Epithelial cell of esophagus (primary cell): Measurements from ENCODE around the gene SPIRE2.
"Not testable (repeated sequence)": the region's sequence is repeated elsewhere in the genome, so short reads cannot be mapped to it uniquely, and the experiment has no call there.

Experiments used
- DNase-seq: peaks from one replicate; pipeline ENCODE4 v3.0.0; 2010; ENCODE audit warnings: low read depth
- H3K4me3 ChIP-seq: 2 replicates; pipeline ENCODE4 v1.5.1; 2011; ENCODE audit warnings: mild to moderate bottlenecking, low read length, control low read depth
- TF ChIP-seq, protein P1 (sequence below): IDR thresholded peaks from 2 replicates; pipeline ENCODE4 v1.5.1; 2011; ENCODE audit warnings: low read depth, mild to moderate bottlenecking, low read length, control low read depth, inconsistent platforms; ENCODE audit not compliant: insufficient read depth; ENCODE audit errors: missing control alignments

SPIRE2 gene

DNA sequence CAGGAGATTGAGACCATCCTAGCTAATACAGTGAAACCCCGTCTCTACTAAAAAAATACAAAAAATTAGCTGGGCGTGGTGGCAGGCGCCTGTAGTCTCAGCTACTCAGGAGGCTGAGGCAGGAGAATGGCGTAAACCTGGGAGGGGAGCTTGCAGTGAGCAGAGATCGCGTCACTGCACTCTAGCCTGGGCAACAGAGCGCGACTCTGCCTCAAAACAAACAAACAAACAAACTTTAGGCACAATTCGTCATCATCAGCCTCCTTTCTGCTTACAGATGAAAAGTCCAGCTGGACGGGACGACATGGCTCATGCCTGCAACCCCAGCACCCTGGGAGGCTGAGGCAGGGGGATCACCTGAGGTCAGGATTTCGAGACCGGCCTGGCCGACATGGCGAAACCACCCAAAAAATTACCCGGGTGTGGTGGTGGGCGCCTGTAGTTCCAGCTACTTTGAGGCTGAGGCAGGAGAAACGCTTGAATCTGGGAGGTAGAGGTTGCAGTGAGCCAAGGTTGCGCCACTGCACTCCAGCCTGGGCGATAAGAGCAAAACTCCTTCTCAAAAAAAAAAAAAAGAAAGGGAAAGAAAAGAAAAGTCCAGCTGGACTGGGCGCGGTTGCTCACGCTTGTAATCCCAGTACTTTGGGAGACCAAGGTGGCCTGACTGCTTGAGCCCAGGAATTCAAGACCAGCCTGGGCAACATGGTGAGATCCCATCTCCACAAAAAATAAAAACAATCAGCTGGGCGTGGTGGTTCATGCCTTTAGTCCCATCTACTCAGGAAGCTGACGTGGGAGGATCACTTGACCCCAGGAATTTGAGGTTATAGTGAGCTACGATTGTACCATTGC lies 1.5 kb upstream of the SPIRE2 start:
- TF ChIP-seq, protein P1, sequence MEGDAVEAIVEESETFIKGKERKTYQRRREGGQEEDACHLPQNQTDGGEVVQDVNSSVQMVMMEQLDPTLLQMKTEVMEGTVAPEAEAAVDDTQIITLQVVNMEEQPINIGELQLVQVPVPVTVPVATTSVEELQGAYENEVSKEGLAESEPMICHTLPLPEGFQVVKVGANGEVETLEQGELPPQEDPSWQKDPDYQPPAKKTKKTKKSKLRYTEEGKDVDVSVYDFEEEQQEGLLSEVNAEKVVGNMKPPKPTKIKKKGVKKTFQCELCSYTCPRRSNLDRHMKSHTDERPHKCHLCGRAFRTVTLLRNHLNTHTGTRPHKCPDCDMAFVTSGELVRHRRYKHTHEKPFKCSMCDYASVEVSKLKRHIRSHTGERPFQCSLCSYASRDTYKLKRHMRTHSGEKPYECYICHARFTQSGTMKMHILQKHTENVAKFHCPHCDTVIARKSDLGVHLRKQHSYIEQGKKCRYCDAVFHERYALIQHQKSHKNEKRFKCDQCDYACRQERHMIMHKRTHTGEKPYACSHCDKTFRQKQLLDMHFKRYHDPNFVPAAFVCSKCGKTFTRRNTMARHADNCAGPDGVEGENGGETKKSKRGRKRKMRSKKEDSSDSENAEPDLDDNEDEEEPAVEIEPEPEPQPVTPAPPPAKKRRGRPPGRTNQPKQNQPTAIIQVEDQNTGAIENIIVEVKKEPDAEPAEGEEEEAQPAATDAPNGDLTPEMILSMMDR, result no peak
- H3K4me3 ChIP-seq, result no peak overlapping the region
- no peak for DNase-seq

DNA sequence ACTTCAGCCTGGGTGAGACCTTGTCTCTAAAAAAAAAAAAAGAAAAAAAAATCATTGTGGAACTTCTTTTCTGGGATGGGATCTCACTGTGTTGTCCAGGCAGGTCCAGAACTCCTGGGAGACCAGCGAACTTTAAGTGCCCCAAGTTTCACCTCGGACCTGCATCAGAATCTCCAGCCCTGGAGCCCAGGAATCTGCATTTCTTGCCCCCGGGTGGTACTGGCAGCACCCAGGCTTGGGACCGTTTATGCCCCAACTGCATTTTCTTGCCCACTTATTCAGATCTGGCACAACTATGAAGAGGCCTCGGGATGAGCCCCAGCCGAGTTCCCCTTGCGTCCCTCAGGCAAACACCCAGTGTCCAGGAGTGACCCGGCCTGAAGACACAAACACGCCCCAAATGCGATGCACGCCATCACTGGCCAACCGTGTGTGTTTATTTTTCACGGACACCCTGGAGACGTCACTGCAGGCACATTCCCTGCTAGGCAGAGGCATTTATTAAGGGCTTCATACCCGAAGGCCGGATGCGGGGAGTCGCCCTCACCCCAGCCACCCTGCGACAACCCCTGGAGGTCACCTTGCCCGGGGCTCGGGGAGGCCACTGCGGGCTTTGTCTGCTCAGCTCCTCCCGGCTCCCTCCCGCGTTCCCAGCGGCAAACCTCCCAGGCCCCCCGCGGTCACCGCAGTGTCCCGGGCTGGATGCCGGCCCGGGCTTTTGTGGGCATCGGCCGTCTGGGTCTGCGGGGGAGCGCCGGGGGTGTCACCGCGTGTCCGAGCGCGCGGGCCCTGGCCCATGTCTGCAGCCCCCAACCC lies 684 bp upstream of the SPIRE2 start:
- H3K4me3 ChIP-seq, result peak overlapping the region; percentile 45
- TF ChIP-seq, protein P1, result no peak
- DNase-seq, result peak; percentile 51

DNA sequence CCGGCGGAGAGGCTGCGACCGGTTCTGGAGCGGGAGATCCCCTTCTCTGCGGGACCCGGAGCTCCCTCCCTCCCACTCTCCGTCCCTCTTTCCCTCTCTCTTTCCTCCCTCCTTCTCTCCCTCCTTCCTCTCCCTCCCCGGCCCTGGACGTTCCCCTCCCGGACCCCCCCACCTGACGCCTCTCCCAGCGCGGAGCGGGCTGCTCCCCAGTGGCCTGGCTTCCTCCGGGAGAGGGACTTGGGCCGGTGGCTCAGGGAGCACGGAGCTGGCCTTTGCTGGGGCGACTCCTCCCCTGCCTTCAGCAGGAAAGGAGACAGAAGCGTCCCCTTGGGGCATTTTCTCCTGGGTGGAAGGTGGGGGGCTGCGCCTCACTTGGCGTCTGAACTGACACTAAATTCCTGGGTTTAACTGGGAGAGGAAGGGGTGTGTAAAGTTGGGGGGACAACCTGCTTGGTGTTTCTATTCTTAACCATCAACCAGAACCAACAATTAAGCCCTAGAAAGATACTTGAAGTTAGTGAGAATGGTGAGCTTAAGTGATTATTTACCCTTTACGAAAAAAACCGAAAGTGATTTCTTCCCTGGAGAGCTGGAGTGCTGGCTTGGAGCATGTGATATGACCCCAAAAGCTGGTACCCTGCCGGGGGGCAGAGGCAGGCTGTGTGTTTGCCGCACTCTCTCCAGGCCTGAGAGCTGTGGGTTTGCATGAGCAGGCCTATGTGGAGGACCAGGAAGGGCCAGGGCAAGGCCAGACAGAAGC lies 775 bp downstream of the SPIRE2 start:
- TF ChIP-seq, protein P1, result no peak
- no peak for DNase-seq
- H3K4me3 ChIP-seq, result peak overlapping the region; percentile 41

DNA sequence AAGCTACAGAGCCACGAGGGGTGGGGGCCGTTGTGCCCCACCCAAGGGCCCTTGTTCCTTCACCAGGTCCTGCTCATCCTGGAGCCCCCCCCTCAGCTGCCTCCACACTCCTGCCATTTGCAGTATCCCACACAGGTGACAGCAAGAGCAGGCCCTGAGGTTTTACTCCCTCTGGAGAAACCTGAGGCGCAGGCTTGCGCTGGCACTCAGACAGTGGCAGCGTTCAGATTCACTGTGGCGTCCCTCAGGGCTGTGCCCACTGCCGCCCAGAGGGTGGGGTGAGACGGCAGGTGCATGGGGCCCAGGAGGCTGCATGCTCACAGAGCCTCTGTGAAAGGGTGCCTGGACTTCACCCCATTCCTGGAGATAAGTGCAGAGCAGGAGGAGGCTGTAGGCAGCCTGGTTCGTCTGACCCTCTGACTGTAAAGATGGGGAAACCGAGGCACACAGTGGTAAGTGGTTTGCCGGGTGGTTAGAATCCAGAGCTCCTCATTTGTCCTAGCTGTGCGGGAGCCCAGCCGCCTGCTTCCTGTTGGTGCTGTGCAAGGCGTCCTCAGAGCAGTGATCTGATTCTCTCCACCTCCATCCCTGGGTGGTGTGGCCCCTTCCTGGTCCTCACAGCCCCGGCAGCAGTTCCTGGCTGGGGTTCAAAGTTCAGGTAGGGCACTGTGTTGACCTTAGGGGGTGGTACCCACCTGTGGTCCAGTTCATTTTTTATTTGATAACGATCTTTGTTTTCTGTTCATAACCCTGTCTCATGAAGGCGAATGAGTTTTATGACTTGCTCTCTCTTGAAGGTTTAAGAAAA lies 1.6 kb downstream of the SPIRE2 start:
- DNase-seq, result no peak
- TF ChIP-seq, protein P1, result no peak
- no peak overlapping the region for H3K4me3 ChIP-seq

DNA sequence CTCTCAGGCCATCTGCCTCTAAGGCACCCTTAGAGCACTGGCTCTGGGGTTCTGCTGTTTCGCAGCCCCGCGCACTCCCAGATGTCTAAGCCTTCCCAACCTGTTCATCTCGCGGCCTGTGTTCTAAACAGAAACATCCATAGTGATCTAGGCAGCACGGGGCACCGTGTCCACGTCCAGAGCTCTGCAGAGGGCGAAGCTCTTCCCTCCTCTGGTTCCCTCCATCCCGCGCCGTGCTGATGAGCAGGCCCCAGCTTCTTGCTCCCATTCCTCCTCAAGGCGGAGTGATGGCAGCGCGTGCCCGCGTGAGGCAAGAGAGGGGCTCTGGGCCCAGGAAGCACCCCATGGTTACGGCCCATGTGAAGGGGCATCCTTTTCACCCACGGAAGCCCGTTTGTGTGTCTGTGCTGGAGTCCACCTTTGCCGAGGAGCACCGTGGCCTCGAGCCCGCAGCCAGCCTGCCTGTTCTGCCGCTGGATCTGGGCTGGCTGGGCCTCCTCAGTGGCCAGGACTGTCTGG lies 3.6 kb downstream of the SPIRE2 start:
- no peak for DNase-seq
- no peak overlapping the region for H3K4me3 ChIP-seq
- TF ChIP-seq, protein P1, result no peak

DNA sequence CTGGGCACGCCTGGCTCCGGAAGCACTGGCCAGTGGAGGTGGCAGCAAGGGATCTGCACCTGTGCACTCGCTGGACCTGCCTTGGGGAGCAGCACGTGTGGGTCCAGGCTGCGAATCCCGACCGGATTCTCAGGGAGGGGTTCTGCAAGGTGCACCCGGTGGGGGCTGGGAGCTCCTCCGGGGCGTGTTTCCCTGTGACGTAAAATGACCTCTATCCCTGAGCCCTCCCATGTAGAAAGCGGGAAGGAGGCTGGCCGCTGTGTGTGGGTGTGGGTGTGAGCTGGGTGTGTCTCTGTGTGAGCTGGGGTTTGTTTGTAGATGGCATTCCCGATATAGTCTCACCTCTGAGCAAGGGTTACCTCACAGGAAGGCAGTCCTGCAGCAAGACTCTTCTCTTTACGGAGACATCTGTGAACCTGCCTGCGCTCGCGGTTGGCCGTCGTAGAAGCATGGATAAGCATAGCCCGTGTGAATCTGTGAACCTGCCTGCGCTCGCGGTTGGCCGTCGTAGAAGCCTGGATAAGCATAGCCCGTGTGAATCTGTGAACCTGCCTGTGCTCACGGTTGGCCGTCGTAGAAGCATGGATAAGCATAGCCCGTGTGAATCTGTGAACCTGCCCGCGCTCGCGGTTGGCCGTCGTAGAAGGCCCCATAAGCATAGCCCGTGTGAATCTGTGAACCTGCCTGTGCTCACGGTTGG lies 5.5 kb downstream of the SPIRE2 start:
- not testable (repeated sequence) for H3K4me3 ChIP-seq
- DNase-seq, result peak; percentile 19

DNA sequence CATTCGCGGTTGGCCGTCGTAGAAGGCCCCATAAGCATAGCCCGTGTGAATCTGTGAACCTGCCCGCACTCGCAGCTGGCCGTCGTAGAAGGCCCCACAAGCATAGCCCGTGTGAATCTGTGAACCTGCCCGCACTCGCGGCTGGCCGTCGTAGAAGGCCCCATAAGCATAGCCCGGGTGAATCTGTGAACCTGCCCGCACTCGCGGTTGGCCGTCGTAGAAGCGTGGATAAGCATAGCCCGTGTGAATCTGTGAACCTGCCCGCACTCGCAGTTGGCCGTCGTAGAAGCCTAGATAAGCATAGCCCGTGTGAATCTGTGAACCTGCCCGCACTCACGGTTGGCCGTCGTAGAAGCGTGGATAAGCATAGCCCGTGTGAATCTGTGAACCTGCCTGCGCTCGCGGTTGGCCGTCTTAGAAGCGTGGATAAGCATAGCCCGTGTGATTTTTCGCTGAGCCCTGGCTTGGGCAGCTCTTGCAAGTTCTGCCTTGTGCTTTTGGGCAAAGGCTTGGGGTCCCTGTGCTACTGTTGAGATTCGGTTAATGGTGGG lies 6.6 kb downstream of the SPIRE2 start:
- not testable (repeated sequence) for H3K4me3 ChIP-seq, DNase-seq

DNA sequence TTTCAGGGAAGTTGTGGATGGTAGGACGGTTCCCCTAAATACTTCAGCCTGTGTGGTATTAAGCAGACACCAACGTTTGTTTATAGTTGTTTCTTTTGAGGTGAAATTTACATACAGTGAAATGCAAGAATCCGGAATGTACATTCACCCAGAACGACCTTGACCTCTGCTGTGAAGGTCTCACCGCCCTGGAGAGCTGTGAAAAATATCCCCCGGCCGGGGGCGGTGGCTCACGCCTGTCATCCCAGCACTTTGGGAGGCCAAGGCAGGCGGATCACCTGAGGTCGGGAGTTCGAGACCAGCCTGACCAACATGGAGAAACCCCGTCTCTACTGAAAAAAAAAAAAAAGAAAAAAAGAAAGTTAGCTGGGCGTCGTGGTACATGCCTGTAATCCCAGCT lies 8.2 kb downstream of the SPIRE2 start:
- DNase-seq, H3K4me3 ChIP-seq: not testable (repeated sequence)
